Tibial artery (tissue), 4 donors: Measurements from ENCODE around the gene RGP1.

Experiments
- DNase-seq, 2 donors: peaks; one replicate each; pipeline ENCODE4 v3.0.0-alpha.2; 2019
- H3K27ac ChIP-seq, 2 donors: fragments of 200-600 bp; sonication (generic) in 1 of 2; 1 replicate in 1 of 2; 2 replicates in 1 of 2; pipeline ENCODE4 v1.5.1; 2018 to 2019; ENCODE audit warnings: mild to moderate bottlenecking in 1 of 2
- H3K27me3 ChIP-seq, 2 donors: fragments of 200-600 bp; sonication (generic) in 1 of 2; one replicate each; pipeline versions ENCODE4 v1.5.1 to v1.6.0; 2016 to 2019
- H3K36me3 ChIP-seq, 3 donors: fragments of 200-600 bp; sonication (generic) in 2 of 3; one replicate each; pipeline ENCODE4 v1.5.1; 2016 to 2019; ENCODE audit warnings: mild to moderate bottlenecking in 2 of 3
- H3K4me1 ChIP-seq, 4 donors: fragments of 200-600 bp; sonication (generic) in 2 of 4; 1 replicate in 3 of 4; 2 replicates in 1 of 4; pipeline ENCODE4 v1.5.1; 2016 to 2019
- H3K4me3 ChIP-seq, 2 donors: fragments of 200-600 bp; sonication (generic) in 1 of 2; 1 replicate in 1 of 2; 2 replicates in 1 of 2; pipeline ENCODE4 v1.5.1; 2018 to 2019; ENCODE audit warnings: mild to moderate bottlenecking in 2 of 2
- H3K9me3 ChIP-seq, 3 donors: fragments of 200-600 bp; sonication (generic) in 1 of 3; one replicate each; pipeline ENCODE4 v1.5.1; 2016 to 2019
- CTCF ChIP-seq, 2 experiments: fragments of 200-600 bp in 1 of 2; fragments of 450-650 bp in 1 of 2; IDR thresholded peaks; one replicate each; pipeline ENCODE4 v1.5.1; 2017 to 2019; ENCODE audit warnings: antibody characterized with exemption in 2 of 2, mild to moderate bottlenecking in 1 of 2, moderate library complexity in 1 of 2
- intact Hi-C: fragments of 100-400 bp; cut with DNase I; formaldehyde crosslinking; loops from one replicate; pipeline ENCODE4 v1.15.0; 2023; ENCODE audit warnings: low total_unique reads

RGP1 gene

DNA sequence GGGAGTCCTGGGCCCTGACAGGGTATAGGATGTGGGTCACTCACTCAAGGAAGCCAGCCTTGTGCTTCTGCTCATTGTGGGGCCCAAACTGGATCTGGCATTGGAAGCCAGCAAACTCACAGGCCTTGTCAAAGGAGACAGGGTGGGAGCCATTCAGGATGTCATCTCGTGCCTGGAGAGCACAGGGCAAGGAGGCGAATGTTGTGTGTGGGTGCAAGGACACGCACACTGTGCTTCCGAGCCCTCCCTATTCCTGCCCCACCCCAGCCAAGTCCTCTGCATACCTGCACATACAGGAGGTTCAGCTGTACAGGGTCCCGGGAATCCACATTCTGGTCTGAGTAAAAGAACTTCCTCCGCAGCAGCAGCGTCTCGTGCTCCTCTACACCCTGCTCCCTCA is 25.2 kb upstream of the RGP1 start:
- intact Hi-C loops, result no loop called here
- TF ChIP-seq CTCF (IDR thresholded peaks at IDR 0.05), result no peak
- H3K4me1 ChIP-seq, result peaks cover 0 to 38% (median 29%) of the 10 kb centered on the region in 4 donors
- H3K27ac ChIP-seq, result peak overlapping the region; percentile 50 to 99
- H3K36me3 ChIP-seq, result peaks cover 67 to 77% (median 68%) of the 10 kb centered on the region in 3 donors
- no peak overlapping the region for H3K4me3 ChIP-seq
- peak in 1 of 2 donors; percentile 56 for DNase-seq
- H3K9me3 ChIP-seq, result no peaks in the 10 kb centered on the region
- H3K27me3 ChIP-seq, result no peaks in the 10 kb centered on the region

DNA sequence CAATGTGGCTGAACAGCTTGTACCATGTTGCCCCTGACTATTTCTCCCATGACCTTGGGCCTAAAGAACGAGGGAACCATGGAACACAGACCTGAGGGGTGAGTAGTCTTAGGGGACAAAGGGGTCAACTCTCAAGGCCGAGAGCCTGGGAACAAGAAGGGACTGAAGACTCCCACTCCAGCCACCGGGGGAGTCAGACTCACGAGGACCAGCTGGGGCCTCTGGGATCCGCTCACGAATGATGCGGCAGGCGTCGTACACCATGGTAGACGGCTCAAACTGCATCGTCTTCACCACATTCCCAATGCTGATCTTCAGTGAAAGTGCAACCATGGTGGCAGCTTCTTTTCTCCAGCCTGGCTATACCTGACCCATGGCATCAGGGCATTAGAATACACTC is 23.7 kb upstream of the RGP1 start:
- DNase-seq, result peak in 1 of 2 donors; percentile 61
- no peak for TF ChIP-seq CTCF (IDR thresholded peaks at IDR 0.05)
- intact Hi-C loops, result loop anchor here (5.0 kb wide), 1 partner anchor 33 kb away; no protein-coding TSS in a partner anchor
- Histone ChIP-seq H3K36me3 (peaks cover 52 to 63% (median 54%) of the 10 kb centered on the region in 3 donors), H3K4me1 (peaks cover 0 to 51% (median 43%) of the 10 kb centered on the region in 4 donors), H3K9me3 (no peaks in the 10 kb centered on the region), H3K27me3 (no peaks in the 10 kb centered on the region), H3K4me3 (no peak overlapping the region), H3K27ac (peak overlapping the region; percentile 92 to 99)

GRCh38 chr9:35726931-35727330 is 22.2 kb upstream of the RGP1 start:
- intact Hi-C loops, result loop anchor here (5.0 kb wide), 1 partner anchor 35 kb away; no protein-coding TSS in a partner anchor
- Histone ChIP-seq H3K36me3 (peaks cover 37 to 47% (median 38%) of the 10 kb centered on the region in 3 donors), H3K9me3 (no peaks in the 10 kb centered on the region), H3K4me3 (peak overlapping the region; percentile 65 to 93), H3K27me3 (no peaks in the 10 kb centered on the region), H3K4me1 (peaks cover 0 to 60% (median 50%) of the 10 kb centered on the region in 4 donors), H3K27ac (peak overlapping the region; percentile 92 to 99)
- TF ChIP-seq CTCF (IDR thresholded peaks at IDR 0.05), result peak in 1 of 2 experiments; percentile 31
- DNase-seq, result peak; percentile 59 to 92

- Histone ChIP-seq H3K4me1 (peaks cover 0 to 60% (median 50%) of the 10 kb centered on the region in 4 donors), H3K27ac (peak overlapping the region; percentile 92 to 99), H3K36me3 (peaks cover 29 to 40% (median 31%) of the 10 kb centered on the region in 3 donors), H3K4me3 (peak overlapping the region; percentile 65 to 93), H3K27me3 (no peaks in the 10 kb centered on the region), H3K9me3 (no peaks in the 10 kb centered on the region)
- intact Hi-C loops, result loop anchor here (1.0 to 5.0 kb wide), 2 partner anchors 35 to 69 kb away; partner anchors contain the start of genes CCDC107 and RMRP
- DNase-seq, result no peak
- no peak for TF ChIP-seq CTCF (IDR thresholded peaks at IDR 0.05)
Observed at GRCh38 chr9:35727676-35728040, 21.4 kb upstream of the RGP1 start.

DNA sequence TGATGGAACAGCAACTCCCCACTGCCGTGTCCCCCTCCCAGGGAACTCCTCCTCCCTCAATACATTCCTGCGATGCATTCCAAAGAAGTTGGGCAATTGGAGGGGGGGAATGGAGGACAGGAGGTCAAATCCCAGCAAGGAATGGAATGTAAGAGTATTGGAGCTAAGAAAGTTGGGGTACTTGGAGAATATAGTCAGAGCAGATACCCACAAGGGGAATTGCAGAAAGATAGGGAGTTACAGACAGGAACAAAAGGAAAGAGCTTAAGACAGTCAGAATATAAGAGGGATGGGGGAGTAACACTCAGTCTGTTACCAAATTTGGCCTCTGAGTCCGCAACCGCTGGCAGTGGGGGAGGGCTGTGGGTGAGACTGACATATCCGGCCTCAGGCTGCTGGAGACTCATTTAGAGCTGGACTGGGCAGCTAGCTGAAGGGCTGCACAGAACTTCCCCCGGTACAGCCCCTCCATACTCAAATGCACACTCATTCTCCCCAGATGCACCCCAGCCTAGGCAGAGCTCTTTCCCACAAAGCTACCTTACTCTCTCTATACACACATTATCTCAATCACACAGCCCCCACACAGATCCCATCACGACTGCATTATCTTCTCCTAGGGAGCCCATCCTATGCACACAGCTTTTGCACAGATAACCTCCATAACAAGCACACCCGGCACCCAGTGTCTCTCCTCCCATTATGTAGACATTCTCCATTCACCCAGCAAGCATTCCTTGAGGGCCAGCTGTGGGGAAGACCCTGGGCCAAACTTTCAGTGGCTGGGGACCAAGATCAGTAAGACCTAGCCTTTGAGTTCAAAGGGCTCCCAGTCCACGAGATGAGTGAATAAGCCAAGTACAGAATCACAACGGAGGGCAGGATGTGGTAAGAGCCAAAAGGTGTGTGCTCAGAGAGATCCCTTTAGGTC is 20.8 kb upstream of the RGP1 start:
- Histone ChIP-seq H3K4me1 (peaks cover 0 to 66% (median 54%) of the 10 kb centered on the region in 4 donors), H3K4me3 (peak overlapping the region; percentile 65 to 93), H3K9me3 (no peaks in the 10 kb centered on the region), H3K36me3 (peaks cover 23 to 33% (median 24%) of the 10 kb centered on the region in 3 donors), H3K27ac (peak overlapping the region; percentile 92 to 99), H3K27me3 (no peaks in the 10 kb centered on the region)
- peak; percentile 90 to 95 for DNase-seq
- intact Hi-C loops, result loop anchor here (1.0 to 5.0 kb wide), 2 partner anchors 36 to 70 kb away; partner anchors contain the start of genes CCDC107 and RMRP
- TF ChIP-seq CTCF (IDR thresholded peaks at IDR 0.05), result no peak
